Measurements from ENCODE around the gene ETV4.

The ETV4 gene

DNA sequence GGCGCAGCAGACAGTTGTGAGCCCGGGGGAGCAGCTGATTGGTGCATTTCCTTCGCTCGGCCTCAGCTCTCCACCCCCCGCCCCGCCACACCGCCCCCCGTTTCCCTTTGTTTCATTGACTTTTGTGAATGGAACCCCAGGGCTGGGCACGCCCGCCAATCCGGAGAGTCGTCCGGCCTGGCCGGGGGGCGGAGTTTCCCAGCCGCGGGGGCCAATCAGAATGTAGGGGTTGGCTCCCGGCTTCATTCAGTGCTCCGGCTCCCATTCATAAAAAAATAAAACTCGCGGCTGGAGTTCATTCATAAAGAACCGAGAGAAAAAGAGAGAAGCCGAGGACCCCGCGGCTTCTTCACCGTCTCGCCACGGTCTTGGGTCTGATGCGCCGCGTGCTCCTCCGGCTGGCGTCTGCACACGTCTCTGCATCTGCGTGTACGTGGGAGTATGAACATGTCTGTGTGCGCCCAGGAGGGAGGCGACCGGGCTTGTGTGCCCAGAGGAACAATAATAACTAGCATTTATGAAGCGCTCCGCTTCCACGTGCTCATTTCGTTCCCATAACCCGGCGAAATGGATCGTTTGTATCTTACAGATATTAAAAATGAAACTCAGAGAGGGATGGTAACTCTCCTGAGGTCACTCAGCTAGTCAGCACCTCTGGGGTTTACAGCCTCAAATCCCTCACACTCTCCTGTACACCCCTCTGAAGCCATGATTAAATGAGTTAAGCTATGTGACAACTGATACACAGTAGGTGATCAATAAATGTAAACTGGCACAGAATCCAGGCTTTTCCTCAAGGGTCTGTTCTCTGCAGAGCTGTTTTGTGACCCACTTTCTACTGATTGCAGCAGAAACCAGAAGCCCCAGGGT is at the start of gene ETV4:
Gene ETV4 (minus strand): TSS at position 22 of the 870 bp plus-strand sequence. CDS start 723 bp downstream, outside the sequence.
- DNase-seq: peak; percentile 61

DNA sequence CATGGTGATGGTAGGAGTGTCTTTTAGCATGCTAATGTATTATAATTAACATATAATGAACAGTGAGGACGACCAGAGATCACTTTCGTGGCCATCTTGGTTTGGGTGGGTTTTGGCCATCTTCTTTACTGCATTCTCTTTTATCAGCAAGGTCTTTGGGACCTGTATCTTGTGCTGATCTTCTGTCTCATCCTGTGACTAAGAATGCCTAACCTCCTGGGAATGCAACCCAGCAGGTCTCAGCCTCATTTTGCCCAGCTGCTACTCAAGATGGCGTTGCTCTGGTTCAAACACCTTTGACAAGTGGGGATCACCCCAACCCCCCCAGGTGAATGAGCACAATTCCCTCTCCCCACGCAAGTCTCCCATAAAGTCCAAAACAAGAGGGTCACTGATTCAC is 49.3 kb upstream of the ETV4 start:
- DNase-seq: no peak

DNA sequence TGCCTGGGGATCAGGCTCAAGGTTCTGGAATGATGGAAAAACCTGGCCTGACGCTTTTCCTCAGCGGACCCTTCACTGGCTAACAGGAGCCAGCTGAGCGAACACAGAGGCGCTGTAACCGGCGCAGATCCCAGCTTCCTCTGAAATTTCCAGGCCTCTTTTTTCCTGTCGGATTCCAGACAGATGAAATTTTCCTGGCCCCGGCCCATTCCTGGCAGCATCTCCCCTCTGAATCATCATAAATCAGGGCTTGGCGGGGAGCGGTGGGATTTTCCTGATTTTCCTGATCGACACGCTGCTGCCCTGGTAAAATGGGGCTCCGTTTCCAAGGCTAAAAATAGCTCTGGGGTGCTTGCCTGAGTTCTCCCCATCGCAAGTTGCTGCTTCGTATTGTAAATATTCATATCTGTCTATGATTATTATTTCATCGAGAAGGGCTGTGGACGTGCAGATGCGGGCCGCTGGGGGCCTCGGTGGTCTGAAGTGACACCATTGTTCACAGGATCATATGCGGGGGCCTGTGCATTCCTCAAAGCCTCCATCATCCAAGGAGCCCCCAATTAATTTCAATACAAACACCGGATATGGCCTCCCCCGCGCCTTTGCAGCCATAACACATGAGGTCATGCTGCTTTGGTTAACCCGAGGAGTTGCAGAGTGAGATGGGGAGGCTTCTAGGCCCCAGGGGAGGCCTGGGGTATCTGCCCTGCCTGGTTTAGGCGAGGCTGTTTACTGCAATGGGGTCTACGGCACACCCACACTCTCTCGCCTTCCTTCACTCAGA is 45.8 kb upstream of the ETV4 start:
- DNase-seq: no peak

DNA sequence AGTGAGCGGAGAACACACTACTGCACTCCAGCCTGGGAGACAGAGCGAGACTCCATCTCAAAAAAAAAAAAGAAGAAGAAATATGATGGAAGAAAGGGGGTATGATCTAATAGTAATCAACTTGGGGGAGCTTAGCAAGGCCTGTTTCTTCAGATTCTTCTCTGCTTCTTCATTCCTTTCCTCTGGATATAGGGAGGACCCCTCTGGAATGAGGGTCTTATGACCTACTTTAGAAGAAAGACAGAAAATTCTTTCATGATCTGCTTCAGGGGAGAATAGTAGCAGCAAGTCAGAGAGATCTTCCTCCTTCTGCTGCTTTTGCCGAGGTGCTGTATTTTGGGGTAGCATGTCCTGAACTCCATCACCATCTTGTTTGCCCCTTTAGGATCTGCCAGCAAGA is 44.9 kb upstream of the ETV4 start:
- DNase-seq: no peak

DNA sequence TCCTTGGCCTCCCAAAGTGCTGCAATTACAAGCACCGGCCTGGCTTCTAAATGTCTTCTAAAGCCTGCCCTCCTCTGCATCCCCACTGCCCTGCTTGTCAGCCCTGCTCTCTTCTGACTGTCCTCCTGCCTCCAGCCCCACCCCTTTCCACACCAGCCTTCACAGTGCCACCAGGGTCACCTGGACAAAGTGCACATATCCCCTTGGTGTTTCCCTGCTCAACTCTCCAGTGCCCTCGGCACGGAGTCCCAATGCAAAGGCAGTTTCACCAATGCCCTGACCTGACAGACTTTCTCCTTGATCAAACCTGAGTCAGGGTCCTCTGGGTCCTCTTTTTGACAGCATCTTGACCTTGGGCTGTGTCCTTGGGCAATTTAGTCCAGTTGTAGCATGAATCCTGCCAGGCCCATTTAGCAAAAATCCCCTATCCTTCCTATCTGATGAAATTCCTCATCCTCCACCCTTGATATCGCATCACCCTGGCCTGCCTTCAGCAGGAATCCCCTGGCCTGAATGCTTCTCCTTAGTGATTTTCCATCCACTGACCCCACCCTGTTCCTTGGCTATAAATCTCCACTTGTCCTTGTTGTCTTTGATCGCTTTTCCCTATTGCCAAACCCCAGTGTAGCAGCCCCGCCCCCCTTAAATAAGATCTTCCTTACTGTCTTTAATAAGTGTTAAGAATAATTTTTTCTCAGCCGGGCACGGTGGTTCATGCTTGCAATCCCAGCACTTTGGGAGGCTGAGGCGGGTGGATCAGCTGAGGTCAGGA is 42.7 kb upstream of the ETV4 start:
- DNase-seq: no peak

DNA sequence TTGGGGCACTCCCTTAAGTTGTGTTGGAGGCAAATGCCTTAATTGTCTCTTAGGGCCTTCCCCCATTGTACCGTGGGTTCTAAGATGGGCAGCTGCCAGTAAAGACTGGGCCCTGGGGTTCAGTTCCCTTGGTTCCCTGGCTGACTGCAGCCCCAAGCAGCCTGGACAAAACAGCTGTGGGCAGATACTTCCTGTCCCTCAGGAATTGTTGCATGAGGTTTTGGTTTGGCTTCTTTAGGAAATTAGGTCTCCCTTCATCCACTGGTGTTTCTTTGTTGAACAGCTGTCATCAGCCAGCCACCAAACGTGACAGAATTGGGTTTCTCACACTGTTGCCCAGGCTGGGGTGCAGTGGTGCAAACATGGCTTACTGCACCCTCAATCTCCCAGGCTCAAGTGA is 42.0 kb upstream of the ETV4 start:
- no peak for DNase-seq

DNA sequence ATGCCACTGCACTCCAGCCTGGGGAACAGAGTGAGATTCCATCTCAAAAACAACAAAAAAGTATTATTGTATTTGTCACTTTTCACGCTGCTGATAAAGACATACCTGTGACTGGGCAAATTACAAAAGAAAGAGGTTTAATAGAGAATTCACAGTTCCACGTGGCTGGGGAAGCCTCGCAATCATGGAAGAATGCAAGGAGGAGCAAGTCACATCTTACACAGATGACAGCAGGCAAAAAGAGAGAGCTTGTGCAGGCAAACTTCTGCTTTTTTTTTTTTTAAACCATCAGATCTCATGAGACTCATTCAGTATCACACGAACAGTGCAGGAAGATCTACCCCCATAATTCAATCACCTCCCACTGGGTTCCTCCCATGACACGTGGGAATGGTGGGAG is 41.5 kb upstream of the ETV4 start:
- no peak for DNase-seq

DNA sequence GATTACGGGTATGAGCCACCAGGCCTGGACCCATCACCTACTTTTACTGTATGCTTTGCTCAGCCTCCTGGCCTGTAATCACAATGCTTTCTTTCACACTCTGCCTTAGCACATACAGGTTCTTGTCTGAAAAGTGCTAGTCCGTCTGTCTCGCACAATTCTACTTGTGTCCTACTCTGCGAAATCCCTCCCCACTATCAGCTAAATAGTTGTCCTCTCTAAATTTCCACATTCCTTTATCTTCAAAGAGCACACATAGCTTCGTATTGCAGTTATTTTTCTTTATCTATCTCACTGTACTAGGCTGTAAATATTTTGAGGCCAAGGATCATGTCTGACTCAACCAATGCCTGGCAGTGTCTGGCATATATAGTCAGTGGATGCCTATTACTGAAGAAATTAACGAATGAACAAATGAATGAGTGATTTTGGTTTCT is 38.5 kb upstream of the ETV4 start:
- DNase-seq: no peak

DNA sequence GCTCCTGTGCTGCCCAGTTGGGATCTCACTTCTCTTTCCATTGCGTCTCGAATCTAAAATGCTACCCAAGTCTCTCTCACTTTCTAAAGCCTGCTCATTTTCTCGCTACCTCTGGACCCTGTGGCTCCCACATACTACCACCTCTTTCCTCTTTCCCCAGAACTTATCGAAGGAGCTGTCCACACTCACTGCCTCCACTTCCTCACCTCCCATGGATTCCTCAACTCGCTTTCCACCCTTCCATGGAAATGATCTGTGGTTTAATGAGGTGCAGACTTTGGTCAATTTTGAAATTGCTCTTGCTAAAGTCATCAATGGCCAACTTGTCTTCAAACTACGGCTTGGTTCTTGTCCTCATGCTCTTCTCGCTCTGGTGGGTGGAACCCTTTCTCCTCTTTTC is 37.2 kb upstream of the ETV4 start:
- DNase-seq: no peak

DNA sequence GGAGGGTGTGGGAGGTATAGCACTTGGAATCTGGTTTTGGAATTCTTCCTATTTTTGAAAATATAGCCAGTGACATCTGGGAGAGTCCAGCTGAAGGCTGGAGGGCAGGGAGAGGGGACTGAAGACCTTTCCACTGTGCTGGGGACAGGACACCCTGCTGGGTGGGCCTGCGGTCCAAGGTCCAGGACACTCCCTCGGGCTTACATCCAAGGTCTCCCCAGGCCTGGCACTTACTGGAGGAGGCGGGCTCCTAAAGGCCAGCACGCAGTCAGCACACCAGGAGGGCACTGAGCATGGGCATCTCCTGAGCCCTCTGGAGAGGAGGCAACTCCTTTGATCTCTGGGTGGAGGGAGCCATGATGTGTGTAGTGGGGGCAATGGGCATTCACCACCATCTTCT is 35.5 kb upstream of the ETV4 start:
- DNase-seq: no peak

DNA sequence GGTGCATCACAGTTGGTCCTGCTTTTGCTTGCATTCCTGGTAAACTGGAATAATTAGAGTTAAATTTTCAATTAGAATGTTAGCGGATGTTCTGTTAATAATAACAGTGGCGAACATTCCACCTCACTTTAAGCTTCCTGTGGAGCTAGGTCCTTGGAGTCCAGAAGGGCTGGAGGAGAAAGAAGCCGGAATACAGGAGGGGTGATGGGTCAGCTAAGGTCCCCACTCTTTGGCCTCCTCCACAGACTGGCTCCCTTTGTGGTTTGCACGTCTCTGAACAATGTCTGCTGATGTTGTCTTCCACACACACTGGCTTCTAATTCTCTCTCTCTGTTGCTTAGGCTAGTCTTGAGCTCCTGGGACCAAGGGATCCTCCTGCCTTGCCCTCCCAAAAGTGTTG is 35.0 kb upstream of the ETV4 start:
- no peak for DNase-seq

DNA sequence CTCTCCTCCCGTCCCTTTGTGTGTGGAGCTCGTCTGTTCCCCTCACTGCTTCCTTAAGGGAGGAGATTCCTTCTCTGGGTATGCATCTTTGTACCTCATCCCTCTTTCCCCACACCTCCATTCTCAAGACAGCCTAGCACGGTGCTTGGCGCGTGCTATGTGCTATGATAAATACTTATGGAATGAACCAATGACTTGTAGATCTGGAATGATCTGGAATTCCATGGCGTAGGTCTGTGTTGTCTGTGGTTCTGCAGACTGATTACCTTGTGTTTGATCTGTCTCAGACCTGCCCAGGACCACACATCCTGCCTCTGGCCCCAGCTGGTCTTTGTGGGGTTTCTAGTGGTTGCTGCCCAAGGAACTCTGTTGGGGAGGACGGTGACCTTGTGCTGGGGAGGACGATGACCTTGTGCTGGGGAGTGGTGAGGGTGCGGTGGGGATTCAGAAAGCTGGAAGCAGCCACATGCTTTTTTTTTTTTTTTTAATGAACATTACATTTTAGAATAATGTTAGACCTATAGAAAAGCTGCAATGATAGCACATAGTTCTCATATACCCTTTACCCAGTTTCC is 33.5 kb upstream of the ETV4 start:
- no peak for DNase-seq

DNA sequence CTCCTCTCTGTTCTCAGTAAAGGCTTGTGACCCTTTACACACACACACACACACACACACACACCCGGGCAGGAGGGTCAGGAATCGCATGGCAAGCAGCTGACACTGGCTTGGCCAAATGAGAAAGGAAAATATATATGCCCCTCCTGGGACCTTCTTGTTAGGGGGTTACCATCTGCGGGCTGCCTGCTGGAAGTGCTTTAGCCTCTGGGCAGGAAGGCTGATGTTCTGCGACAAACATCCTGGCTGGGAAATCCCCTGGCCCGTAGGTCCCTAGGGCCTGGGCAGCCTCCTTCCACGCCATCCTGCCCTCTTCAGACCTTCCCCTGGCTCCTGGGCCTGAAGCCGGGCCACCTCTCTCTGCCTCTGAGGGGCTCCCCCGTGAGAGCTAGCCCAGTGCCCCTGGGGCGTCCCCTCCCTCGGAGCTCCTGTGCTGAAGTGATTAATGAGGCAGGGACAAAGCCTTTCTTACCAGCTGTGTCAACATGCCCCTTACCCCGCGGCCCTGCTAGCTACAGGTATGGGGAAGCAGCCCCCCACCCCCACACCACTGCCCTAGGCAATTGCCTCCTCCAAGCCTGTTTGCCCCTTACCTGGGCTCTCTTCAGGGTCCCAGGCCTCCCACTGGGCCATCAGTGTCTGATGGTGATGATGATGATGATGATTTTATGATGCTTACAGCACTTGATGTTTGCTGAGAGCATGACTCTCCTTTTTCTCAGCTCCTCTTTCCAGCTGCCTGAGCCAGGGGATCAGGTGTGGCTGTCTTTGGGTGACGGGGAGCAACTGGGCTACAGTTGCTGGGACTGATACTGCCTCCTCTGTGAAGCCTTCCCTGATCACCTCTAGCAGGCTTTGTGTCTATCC is 32.8 kb upstream of the ETV4 start:
- DNase-seq: peak; percentile 52

DNA sequence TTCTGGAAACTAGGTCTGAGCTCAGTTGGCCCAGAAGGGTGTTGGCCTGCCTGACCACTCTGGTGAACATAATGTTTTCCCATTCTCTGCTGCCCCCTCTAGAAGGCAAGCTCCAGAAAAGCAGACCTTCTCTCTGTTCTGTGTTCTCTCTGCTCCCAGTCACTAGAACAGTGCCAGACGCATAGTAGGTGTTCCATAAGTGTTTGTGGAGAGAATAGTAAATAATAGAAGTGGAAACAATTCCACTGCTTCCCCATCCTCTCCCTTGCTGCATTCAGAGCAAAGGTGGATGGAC is 32.2 kb upstream of the ETV4 start:
- no peak for DNase-seq

DNA sequence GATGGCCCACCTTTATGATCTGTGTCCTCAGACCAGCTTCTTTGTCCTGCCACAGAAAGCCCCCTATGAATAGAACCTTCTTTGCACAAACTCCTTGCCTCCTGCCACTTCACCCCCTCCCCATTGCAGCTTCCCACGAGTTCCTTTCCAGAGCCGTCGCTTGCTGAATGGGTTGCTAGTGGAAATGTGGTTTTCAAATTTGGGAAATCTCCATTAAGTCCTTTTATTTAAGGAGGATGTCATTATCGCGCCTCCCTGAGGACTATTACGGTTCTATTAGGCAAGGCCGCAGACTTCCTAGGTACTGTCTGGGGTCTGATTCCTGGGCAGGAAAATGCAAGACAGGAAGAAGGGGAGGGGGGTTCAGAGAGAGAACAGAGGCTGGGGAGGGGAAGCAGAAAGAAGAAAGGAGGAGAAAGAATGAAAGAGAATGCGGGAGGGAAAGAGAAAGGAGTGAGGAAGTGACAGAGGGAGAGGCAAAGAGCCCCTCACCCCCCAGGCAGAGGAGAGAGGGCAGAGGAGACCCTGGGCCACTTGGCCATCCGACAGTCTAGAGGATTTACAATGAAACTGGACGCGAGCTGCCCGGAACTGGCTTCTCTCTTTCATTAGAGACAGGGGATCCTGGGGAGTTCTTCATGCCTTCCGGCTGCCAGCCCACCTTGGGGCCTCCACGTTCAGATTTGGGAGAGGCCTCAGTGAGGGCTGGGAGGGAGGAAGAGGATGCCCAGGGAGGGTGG is 31.7 kb upstream of the ETV4 start:
- DNase-seq: no peak

DNA sequence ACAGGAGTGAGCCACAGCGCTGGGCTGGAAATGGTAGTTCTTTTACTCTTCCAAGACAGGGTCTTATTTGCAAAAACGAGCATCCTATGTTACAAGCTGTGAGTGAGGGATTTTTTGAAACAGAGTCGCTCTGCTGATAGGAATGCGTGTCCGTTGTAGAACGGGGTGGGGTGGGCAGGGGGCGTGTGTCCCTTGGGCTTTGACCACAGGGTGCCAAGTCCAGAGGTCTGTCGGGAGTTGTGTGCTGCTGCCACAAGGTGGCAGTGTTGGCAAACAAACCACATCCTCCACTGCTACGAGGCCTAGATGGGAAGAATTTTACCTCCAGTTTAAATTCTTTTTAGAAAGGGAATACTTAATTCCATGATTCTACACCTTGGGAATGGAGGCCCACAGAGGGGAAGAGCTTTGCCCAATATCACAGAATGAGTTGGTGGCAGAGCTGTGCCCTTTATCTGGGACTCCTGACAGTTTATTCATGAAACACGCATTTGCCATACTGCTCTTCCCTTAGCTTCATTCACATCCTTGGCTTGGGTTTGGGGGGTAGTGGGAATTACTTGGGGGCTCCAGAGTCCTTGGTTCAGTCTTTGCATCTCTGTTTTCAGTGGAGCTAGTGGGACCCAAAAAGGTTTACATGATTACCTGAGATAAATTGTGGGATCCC is 30.6 kb upstream of the ETV4 start:
- DNase-seq: peak; percentile 20

DNA sequence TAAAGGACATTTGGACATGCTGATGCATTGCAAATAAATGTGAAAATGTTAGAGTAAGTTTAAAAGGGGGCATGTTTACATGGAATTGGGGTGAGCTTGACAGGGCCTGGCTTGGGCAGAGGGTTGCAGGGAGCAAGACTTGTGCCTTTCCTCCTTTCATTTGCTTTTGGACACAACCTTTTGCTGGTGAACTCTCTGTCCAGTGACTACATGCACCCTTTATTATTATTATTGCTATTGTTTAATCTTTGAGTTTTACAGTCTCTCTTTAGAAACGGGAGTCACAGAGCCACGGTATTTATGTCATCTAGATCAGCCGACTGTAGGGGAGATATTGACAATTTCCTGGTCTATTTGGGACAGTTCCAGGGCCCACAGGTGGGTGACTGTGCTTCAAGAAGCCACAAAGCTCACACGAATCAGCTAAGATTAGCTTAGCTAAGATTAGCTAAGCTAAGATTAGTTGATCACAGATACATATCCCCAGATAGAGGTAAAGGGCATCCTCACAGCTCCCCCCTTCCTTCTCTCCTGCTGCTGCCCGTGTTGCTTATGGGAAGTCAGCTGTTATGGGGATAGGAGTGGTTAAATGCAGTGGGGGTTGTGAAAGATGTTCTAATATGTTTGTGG is 28.9 kb upstream of the ETV4 start:
- no peak for DNase-seq

DNA sequence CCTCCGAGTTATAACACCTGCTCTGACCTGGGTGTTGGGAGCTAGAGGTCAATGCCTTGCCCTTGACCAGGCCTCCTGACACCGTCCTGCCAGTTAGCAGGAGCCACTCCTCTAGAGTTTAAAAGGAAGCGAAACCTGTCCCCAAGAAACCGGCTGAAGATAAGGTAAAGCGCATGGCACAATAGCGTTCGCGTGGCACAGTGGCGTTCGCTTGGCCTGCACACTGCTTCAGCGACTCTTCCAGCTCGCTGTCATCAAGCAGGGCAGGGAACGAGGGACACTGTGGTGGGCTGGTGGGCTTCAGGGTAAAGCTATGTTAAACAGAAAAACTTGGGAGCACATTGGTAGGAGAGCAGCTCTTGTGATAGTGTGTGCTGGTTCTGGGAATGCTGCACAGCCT is 28.2 kb upstream of the ETV4 start:
- no peak for DNase-seq

DNA sequence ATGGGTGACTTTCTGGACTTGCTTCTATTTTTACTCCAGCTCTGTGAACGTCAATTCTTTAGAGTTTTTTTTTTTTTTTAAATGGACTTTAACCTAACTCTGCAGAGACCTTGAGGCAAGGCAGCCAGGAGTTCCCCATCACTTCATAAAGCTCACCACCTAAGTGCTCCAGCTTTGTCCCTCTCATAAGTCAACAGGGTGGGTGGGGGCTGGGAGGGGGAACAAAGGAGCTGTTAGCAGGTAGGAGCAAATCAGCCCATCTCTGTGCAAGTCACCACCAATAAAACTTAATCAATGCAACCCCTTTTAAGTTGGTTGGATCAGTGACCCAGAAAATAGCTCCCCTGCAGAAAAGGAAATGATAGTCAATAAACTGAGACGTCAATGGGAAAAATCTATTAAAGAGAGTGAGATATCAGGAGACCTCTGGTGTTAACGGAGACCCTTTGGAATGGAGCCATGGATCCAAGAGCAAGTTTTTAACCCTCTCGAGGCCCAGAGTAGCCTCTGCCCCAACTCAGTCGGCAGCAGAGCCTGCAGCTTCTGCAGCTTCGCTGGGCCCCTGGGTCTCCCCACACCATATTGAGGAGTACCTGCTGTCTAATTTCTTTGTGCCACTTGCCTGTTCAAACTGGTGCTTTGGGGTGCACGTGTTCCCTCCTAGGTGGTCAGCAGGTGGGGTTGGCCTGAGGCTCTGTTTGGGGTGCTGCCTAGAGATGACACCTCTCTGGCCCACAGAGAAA is 27.6 kb upstream of the ETV4 start:
- no peak for DNase-seq

Data from DMS79 (cell line).